ENCODE results near the gene UBA1.

DNA sequence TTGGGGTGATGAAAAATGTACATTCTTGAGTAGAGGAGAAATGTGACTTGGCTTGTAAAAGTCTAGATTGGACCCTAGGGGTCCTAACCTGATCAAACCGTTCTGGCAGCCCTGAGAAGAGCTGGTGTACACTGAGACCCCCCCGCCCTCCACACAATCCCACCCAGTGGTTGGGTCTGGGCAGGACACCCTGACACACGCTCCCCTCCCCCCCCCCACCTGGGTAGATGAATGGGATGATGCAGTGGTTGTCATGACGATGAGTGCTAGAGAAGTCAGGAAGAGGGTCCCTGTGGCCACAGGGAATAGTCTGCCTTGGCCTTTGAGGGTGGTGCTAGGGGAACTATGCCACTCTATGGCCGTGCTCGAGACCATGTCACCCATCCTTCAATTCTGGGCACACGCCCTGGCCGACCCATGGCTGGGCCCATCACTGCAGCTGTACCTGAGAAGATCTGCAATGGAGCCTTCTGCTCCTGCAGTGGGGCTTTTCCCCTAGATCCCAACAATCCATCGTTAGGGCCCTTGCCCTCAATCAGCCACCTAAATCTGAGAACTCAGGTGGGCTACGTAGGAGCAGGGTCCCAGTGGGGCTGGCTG, 29.2 kb downstream of the UBA1 start:
- no peak for TF ChIP-seq CTCF (IDR thresholded peaks at IDR 0.05; ENCODE audit: insufficient read depth, low read length)
- no peak for TF ChIP-seq POLR2AphosphoS5 (IDR thresholded peaks at IDR 0.05; ENCODE audit: low read depth)
- no peak for TF ChIP-seq REST (IDR thresholded peaks at IDR 0.05; ENCODE audit: insufficient replicate concordance, low read depth)
- TF ChIP-seq GABPA (IDR thresholded peaks at IDR 0.05; ENCODE audit: low read depth) = no peak
- no peak for TF ChIP-seq SPI1 (IDR thresholded peaks at IDR 0.05; ENCODE audit: borderline replicate concordance, low read depth)

Data from HL-60 (cell line).